Calu3 (cell line): ENCODE data around the gene SLITRK1. TPM values are rescaled to one million over a fixed set of nuclear protein-coding genes. Genes with fewer than 3 reads are reported as not detected.
A peak's percentile ranks its signal among the peaks of the same experiment; 100 is the strongest.

Experiments
- Bru-seq: library from RNA; stranded (reverse); fragments of 400-500 nt; gene quantifications from one replicate; lab custom pipeline; 2021; lab: Mats Ljungman, UMichigan
- BruChase-seq, 2 experiments: library from RNA; stranded (reverse); fragments of 400-500 nt; gene quantifications; one replicate each; lab custom pipeline; 2021; lab: Mats Ljungman, UMichigan
- BruUV-seq: library from RNA; stranded (reverse); fragments of 400-500 nt; replicated peaks from 2 replicates; lab custom pipeline; 2021; lab: Mats Ljungman, UMichigan
- CTCF ChIA-PET: fragments of 300-600 bp; sonication (Branson Sonifier 250); formaldehyde crosslinking; loops from one replicate; lab custom pipeline; 2022; ENCODE audit warnings: antibody characterized with exemption; lab: Charles Lee
- DNase-seq: peaks from one replicate; pipeline ENCODE4 v3.0.0; 2022
- H3K27ac Mint-ChIP-seq: one replicate; pipeline ENCODE4 v1.8.0; 2022; ENCODE audit warnings: mixed read lengths; ENCODE audit not compliant: unreplicated experiment
- H3K27me3 Mint-ChIP-seq: one replicate; pipeline ENCODE4 v1.8.0; 2022; ENCODE audit warnings: mixed read lengths; ENCODE audit not compliant: unreplicated experiment
- H3K36me3 Mint-ChIP-seq: one replicate; pipeline ENCODE4 v1.8.0; 2022; ENCODE audit warnings: mild to moderate bottlenecking, moderate library complexity, mixed read lengths; ENCODE audit not compliant: insufficient read depth, unreplicated experiment
- H3K4me1 Mint-ChIP-seq: one replicate; pipeline ENCODE4 v1.8.0; 2022; ENCODE audit warnings: mild to moderate bottlenecking, low read depth, mixed read lengths; ENCODE audit not compliant: unreplicated experiment
- H3K4me3 Mint-ChIP-seq: one replicate; pipeline ENCODE4 v1.8.0; 2022; ENCODE audit warnings: mild to moderate bottlenecking, low read depth, moderate library complexity, mixed read lengths; ENCODE audit not compliant: unreplicated experiment
- H3K9me3 Mint-ChIP-seq: one replicate; pipeline ENCODE4 v1.8.0; 2022; ENCODE audit warnings: low read depth, mixed read lengths; ENCODE audit not compliant: unreplicated experiment
- CTCF ChIP-seq: fragments of 200-600 bp; IDR thresholded peaks from one replicate; pipeline ENCODE4 v1.8.0; 2022; ENCODE audit warnings: antibody characterized with exemption; ENCODE audit not compliant: unreplicated experiment
- intact Hi-C: fragments of 100-400 bp; cut with micrococcal nuclease; formaldehyde crosslinking; loops from one replicate; pipeline ENCODE4 v1.10.0; 2022; ENCODE audit not compliant: unreplicated experiment
- long read RNA-seq: library from polyadenylated mRNA; stranded (forward); transcript quantifications from one replicate; pipeline ENCODE4 v2.0.0, GENCODE V29; 2022
- total RNA-seq: library from RNA; stranded (reverse); gene quantifications from 2 replicates; pipeline ENCODE4 v1.2.3, GENCODE V29; 2022

SLITRK1 gene
- total RNA-seq, result not detected in 2 replicates
- not detected for Bru-seq, nascent RNA
- not detected for BruChase-seq, experiment 1, labeled RNA remaining after a 6-hour chase
- not detected for BruChase-seq, experiment 2, labeled RNA remaining after a 2-hour chase
- long read RNA-seq, result 0 reads

GRCh38 chr13:83881917-83882605, at the start of gene SLITRK1:
SLITRK1 (minus strand) TSS chr13:83882474; CDS start chr13:83881507, 967 bp downstream.
- CTCF ChIA-PET, result interaction anchor here (0.7 kb wide), 1 partner anchor 679 kb away, joined by 3 read pairs; no protein-coding TSS in a partner anchor
- intact Hi-C loops, result no loop called here
- no peaks in the 10 kb centered on the region for H3K27me3 Mint-ChIP-seq
- H3K9me3 Mint-ChIP-seq, result no peaks in the 10 kb centered on the region
- H3K27ac Mint-ChIP-seq, result no peak within 1 kb of the TSS
- DNase-seq, result no peak
- no peaks in the 10 kb centered on the region for H3K36me3 Mint-ChIP-seq
- H3K4me3 Mint-ChIP-seq, result peak within 1 kb of the TSS; percentile 14
- no peaks in the 10 kb centered on the region for H3K4me1 Mint-ChIP-seq
- TF ChIP-seq CTCF, result no peak
- no TSS peak for BruUV-seq

DNA sequence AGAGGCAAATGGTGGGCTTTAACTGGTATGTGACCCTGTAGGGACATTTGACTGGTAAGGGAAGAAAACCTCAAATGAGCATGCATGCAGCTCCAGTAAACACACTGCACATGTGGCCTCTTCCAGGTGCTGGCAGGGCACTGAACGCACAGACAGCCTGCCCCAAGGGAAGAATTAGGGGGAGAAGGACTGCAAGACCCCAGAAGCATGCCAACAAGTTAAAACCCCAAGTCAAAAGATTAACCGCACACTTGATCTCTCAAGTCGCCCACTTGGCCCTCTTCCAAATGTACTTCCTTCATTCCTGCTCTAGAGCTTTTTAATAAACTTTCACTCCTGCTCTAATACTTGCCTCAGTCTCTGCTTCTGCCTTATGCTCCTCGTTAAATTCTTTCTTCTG, 46.9 kb upstream of the SLITRK1 start:
- Mint-ChIP-seq H3K27ac (no peak overlapping the region), H3K4me3 (no peak overlapping the region), H3K27me3 (no peaks in the 10 kb centered on the region), H3K36me3 (no peaks in the 10 kb centered on the region), H3K9me3 (no peaks in the 10 kb centered on the region), H3K4me1 (no peaks in the 10 kb centered on the region)
- no peak for DNase-seq
- CTCF ChIA-PET, result no interaction called here
- intact Hi-C loops, result no loop called here
- no peak for TF ChIP-seq CTCF
- BruUV-seq, result no TSS peak

GRCh38 chr13:83919775-83920174, 37.5 kb upstream of the SLITRK1 start:
- Mint-ChIP-seq H3K4me3 (no peak overlapping the region), H3K27me3 (no peaks in the 10 kb centered on the region), H3K27ac (no peak overlapping the region), H3K9me3 (no peaks in the 10 kb centered on the region), H3K36me3 (no peaks in the 10 kb centered on the region), H3K4me1 (no peaks in the 10 kb centered on the region)
- BruUV-seq, result no TSS peak
- CTCF ChIA-PET, result no interaction called here
- no peak for DNase-seq
- TF ChIP-seq CTCF, result no peak
- intact Hi-C loops, result no loop called here

DNA sequence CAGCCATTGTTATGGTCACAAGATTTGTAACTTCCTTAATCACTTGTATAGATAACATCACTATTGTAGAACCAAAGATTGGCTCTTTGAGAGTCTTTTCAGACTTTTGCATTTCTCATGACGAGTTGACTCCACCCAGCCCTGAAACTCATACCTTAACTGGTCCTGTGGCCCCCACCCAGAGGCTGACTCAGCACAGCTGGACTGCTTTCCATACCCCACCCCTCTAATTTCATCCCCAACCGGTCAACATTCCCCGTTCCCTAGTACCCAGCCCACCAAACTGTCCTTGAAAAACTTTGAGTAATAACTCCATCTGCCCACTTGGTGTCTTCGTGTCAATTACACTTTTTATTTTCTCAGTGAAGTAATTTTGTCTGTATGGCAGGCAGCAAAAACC, 32.1 kb upstream of the SLITRK1 start:
- H3K4me1 Mint-ChIP-seq, result no peaks in the 10 kb centered on the region
- no peak overlapping the region for H3K4me3 Mint-ChIP-seq
- no peak for DNase-seq
- no TSS peak for BruUV-seq
- no peaks in the 10 kb centered on the region for H3K36me3 Mint-ChIP-seq
- no peaks in the 10 kb centered on the region for H3K27me3 Mint-ChIP-seq
- no peak overlapping the region for H3K27ac Mint-ChIP-seq
- no peak for TF ChIP-seq CTCF
- CTCF ChIA-PET, result no interaction called here
- intact Hi-C loops, result no loop called here
- H3K9me3 Mint-ChIP-seq, result no peaks in the 10 kb centered on the region
